Activated CD4-positive, alpha-beta T cell treated with anti-CD3 and anti-CD28 coated beads, Interleukin-2, amount 10 ng/mL, durations not matched to agents 7 days and 5 days (primary cell): ENCODE data around the gene MUS81. TPM values are rescaled to one million over a fixed set of nuclear protein-coding genes. Genes with fewer than 3 reads are reported as not detected.

ENCODE experiments used
- CTCF ChIA-PET: fragments of 350-600 bp; sonication (Branson Sonifier 250); formaldehyde crosslinking; loops from one replicate; lab custom pipeline; 2021; ENCODE audit warnings: antibody characterized with exemption; lab: Charles Lee
- POLR2A ChIA-PET: fragments of 350-600 bp; sonication (Branson Sonifier 250); formaldehyde crosslinking; loops from one replicate; lab custom pipeline; 2021; ENCODE audit warnings: antibody characterized with exemption; lab: Charles Lee
- DNase-seq: peaks from one replicate; pipeline ENCODE4 v3.0.0-alpha.2; 2020
- H3K27ac Mint-ChIP-seq: one replicate; pipeline ENCODE4 v1.8.0; 2021; ENCODE audit warnings: mild to moderate bottlenecking, moderate library complexity, mixed read lengths
- H3K27me3 Mint-ChIP-seq: one replicate; pipeline ENCODE4 v1.8.0; 2021; ENCODE audit warnings: mixed read lengths
- H3K36me3 Mint-ChIP-seq: one replicate; pipeline ENCODE4 v1.8.0; 2021; ENCODE audit warnings: low read depth, mixed read lengths
- H3K4me1 Mint-ChIP-seq: one replicate; pipeline ENCODE4 v1.8.0; 2021; ENCODE audit warnings: mixed read lengths
- H3K4me3 Mint-ChIP-seq: one replicate; pipeline ENCODE4 v1.8.0; 2021; ENCODE audit warnings: mild to moderate bottlenecking, moderate library complexity, mixed read lengths
- H3K9me3 Mint-ChIP-seq: one replicate; pipeline ENCODE4 v1.8.0; 2021; ENCODE audit warnings: mixed read lengths
- total RNA-seq, 2 experiments: library from RNA; stranded (reverse); gene quantifications; one replicate each; pipeline ENCODE4 v1.2.3, GENCODE V29; 2021

Gene MUS81
- total RNA-seq, 2 experiments from 2014 or later = 96.6 to 108 TPM

DNA sequence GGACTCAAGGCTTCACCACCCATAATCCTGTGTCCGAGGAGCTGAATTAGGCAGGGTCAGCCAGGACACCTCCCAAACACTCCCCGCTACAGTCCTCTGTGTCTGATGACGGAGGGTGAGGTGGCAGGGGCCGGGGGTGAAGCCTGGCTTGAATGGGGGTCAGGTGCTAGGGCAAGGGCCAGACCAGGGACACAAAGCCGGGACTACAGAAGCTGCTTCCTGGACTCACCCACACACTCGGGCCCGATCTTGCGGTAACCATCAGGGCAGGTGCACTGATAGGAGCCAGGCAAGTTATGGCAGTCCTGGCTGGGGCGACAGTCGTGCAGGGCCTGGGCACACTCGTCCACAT is 10.1 kb downstream of the MUS81 start:
- Mint-ChIP-seq H3K9me3 (no peaks in the 10 kb centered on the region), H3K36me3 (peaks cover 11% of the 10 kb centered on the region), H3K4me1 (peaks cover 36% of the 10 kb centered on the region), H3K4me3 (no peak overlapping the region), H3K27ac (peak overlapping the region; percentile 38), H3K27me3 (no peaks in the 10 kb centered on the region)
- ChIA-PET CTCF (interaction anchor here (0.6 to 25.8 kb wide), 6 partner anchors 10 to 159 kb away, joined by 3 to 590 read pairs (median 6); partner anchors contain the start of genes CCDC85B, CFL1, CTSW and FIBP), POLR2A (no interaction called here)
- DNase-seq = no peak

DNA sequence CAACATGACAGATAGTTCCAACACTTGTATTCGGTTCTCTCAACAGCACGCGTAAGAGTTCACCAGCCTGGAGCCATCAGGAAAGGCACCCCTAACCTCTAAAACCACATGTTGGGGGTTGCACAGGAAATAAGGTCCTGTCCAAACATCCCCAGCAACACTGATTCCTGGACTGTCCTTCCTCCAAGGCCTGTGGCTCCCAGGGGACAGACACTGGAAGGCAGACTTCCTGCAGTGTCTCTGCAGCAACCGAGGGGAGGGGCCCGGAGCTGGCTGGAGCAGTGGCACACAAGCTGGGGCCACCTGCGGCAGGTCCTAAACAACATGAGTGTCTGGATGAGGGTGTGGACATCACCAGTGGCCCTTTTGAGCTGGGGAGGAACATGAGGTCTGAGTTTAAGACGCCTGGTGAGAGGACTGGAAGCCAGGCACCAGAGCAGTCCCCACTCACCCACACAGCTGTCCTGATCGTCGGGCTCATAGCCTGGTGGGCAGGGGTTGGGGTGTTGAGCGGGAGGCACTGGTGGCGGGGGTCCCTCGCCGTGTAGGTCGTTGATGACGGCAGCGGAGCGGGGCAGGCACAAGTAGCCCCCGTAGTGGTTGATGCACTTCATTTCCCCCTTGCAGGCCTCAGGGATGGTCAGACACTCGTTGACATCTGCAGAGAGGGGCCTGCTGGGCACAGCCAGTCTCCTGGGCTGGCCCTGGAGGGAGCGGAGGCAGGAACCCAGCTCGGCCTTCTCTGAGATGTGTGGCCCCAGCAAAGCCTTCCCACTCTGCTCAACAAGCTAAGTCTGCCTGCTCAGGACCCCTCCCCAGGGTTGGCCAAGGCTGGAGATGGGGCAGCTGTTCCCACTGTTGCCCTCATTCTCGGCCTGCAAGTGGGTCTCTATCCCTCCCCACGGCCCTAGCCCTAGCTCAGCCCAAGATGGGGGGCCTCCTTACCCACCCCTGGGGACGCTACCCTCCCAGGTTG is 10.8 kb downstream of the MUS81 start:
- DNase-seq = no peak
- H3K36me3 Mint-ChIP-seq = peaks cover 8% of the 10 kb centered on the region
- POLR2A ChIA-PET = interaction anchor here (1.1 kb wide), 1 partner anchor 20 kb away, joined by 3 read pairs; the partner anchor contains the start of gene CCDC85B
- peaks cover 36% of the 10 kb centered on the region for H3K4me1 Mint-ChIP-seq
- peak overlapping the region; percentile 38 for H3K27ac Mint-ChIP-seq
- CTCF ChIA-PET = interaction anchor here (0.8 to 25.8 kb wide), 9 partner anchors 11 to 198 kb away, joined by 3 to 590 read pairs (median 4); partner anchors contain the start of genes CCDC85B, CFL1, CTSW and FIBP
- no peaks in the 10 kb centered on the region for H3K9me3 Mint-ChIP-seq
- H3K27me3 Mint-ChIP-seq = no peaks in the 10 kb centered on the region
- peak overlapping the region; percentile 13 for H3K4me3 Mint-ChIP-seq

DNA sequence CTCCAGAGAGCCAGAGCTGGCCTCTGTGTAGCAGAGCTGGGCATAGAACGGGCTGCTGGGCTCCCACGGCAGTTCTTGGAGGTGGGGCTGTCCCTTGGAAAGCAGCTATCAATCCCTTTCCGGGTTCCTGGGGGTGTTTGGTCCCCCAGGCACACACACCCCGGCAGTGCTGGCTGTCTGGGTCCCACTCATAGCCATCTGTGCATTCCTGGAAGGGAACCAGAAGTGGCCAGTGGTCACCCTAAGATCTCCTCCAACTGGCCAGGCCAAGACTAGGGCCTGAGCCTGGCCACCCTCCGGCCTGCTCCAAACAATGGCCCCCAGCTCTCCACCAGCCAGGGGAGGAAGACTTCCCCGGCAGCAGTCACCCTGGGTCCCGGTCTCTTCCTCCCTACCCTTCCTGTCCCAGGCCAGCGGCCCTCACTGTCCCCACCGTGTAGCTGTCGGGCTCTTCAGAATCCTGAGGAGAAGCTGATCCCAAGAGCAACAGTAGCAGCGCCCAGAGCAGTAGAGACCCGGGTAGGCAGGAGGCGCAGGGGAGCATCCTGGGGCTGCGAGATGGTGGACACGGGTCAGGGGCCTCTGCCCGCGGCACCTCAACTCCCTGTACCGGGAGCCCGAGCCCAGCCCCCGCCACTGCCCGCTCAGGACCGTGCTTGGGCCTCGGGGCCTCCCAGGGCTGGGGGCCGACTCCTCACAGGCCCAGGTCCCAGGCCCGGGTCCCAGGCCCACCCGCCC is 11.7 kb downstream of the MUS81 start:
- H3K9me3 Mint-ChIP-seq = no peaks in the 10 kb centered on the region
- ChIA-PET CTCF (interaction anchor here (0.8 to 25.8 kb wide), 6 partner anchors 12 to 197 kb away, joined by 3 to 590 read pairs (median 5); partner anchors contain the start of genes CCDC85B, CFL1, CTSW and FIBP), POLR2A (interaction anchor here (1.1 kb wide), 1 partner anchor 19 kb away, joined by 3 read pairs; the partner anchor contains the start of gene CCDC85B)
- H3K27ac Mint-ChIP-seq = peak overlapping the region; percentile 31
- no peak for DNase-seq
- peak overlapping the region; percentile 32 for H3K4me3 Mint-ChIP-seq
- H3K36me3 Mint-ChIP-seq = peaks cover 7% of the 10 kb centered on the region
- peaks cover 36% of the 10 kb centered on the region for H3K4me1 Mint-ChIP-seq
- H3K27me3 Mint-ChIP-seq = no peaks in the 10 kb centered on the region

DNA sequence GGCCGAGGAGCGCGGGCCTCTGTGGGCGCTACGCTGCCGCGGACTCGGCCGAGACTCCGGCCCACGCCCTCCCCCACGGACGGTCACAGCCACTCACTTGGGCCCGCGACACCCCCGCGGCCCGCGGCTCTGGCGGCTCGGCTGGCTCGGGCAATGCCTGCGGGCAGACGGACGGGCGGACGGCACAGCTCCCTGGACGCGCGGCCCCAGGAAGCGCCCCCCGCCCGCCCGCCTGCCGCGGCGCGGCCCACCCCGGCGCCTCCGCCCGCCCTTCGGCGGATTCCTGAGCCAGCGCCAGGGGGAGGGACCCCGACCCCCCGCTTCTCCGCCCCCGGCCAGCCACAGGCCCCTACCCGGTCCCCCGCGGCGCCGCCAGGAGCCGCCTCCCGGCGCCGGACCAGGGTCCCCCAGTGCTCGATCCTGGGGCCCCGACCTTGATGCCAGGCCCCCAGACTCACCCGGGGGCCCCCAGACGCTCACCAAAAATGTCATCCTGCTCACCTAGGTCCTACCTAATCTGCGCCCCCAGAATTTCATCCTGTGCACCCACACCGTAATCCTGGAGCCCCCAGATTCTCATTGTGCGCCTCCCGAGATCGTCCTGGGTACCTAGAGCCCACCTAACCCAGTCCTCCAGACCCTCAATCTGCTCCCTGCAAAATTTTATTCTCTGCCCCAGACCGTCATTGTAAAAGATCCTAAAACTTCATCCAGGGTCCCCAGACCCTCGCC is 12.5 kb downstream of the MUS81 start, which contains the start of gene EFEMP2:
Gene EFEMP2 (minus strand): TSS at position 215 of the 732 bp plus-strand sequence. CDS start 446 bp downstream, outside the sequence.
- ChIA-PET CTCF (interaction anchor here (0.6 to 25.8 kb wide), 3 partner anchors 12 to 364 kb away, joined by 4 to 590 read pairs (median 86); partner anchors contain the start of genes CCDC85B, CFL1, CTSW and FIBP), POLR2A (no interaction called here)
- no peaks in the 10 kb centered on the region for H3K27me3 Mint-ChIP-seq
- H3K4me3 Mint-ChIP-seq = peak within 1 kb of the TSS; percentile 81
- peaks cover 36% of the 10 kb centered on the region for H3K4me1 Mint-ChIP-seq
- H3K27ac Mint-ChIP-seq = peak within 1 kb of the TSS; percentile 89
- no peaks in the 10 kb centered on the region for H3K9me3 Mint-ChIP-seq
- no peak for DNase-seq
- H3K36me3 Mint-ChIP-seq = no peaks in the 10 kb centered on the region

DNA sequence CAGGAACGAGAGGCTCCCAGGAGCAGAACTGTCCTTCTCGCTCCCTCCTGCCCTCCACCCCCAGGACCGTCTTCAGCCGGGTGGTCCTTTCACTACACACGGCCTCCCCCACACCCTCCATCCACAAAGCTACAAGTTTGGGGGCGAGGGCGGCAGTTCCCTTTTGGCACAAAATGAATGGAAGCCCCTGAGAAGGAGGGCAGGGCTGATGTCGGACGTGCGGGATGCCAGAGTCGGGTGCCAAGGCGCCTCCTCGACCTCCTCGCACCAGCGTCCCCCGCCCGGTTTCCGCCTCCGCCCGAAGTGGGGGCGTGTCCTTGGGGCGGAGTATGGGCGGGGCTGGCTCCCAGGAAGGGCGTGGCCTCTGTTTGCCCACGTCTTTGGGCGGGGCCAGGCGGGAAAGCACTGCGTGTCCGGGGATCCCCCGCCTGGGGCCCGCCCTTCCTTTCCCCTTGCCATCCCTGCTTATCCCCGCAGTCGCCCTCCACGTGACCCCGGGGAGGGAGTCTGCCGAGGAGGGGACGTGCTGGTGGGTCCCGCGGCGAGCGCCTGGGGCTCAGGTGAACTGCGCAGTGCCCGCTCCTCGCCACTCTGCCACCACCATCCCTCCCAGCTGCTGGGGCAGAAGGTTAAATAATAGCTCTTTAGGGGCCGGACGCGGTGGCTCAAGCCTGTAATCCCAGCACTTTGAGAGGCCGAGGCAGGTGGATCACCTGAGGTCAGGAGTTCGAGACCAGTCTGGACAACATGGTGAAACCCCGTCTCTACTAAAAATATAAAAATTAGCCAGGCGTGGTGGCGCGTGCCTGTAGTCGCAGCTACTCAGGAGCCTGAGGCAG is 13.3 kb downstream of the MUS81 start:
- H3K36me3 Mint-ChIP-seq = no peaks in the 10 kb centered on the region
- DNase-seq = peak; percentile 95
- peaks cover 40% of the 10 kb centered on the region for H3K4me1 Mint-ChIP-seq
- H3K4me3 Mint-ChIP-seq = peak overlapping the region; percentile 81
- no peaks in the 10 kb centered on the region for H3K27me3 Mint-ChIP-seq
- POLR2A ChIA-PET = no interaction called here
- H3K27ac Mint-ChIP-seq = peak overlapping the region; percentile 89
- no peaks in the 10 kb centered on the region for H3K9me3 Mint-ChIP-seq
- CTCF ChIA-PET = interaction anchor here (0.6 to 25.8 kb wide), 8 partner anchors 8 to 365 kb away, joined by 3 to 590 read pairs (median 4); partner anchors contain the start of genes CCDC85B, CTSW, FIBP and KAT5

DNA sequence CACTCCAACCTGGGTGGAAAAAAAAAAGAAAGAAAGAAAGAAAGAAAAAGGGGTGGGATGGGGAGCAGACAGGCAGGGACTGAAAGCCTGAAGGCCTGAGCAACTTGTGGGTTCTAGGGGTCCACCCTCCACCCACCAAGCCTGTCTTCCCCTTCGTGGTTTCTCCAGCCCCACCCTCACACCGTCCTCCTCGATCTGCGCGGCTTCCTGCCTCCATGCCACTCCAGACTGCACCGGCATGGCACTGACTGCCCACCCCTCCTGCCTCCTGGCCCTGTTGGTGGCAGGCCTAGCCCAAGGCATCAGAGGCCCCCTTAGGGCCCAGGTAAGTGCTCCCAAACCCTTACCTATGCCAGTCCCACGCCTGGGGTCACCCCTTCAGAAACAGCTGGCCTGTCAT is 19.4 kb downstream of the MUS81 start, which contains the start of gene CTSW:
Gene CTSW (plus strand): TSS at position 221 of the 400 bp plus-strand sequence. CDS start 18 bp downstream, at position 239.
- peak within 1 kb of the TSS; percentile 85 for H3K27ac Mint-ChIP-seq
- H3K4me3 Mint-ChIP-seq = peak within 1 kb of the TSS; percentile 54
- H3K9me3 Mint-ChIP-seq = no peaks in the 10 kb centered on the region
- peaks cover 11% of the 10 kb centered on the region for H3K36me3 Mint-ChIP-seq
- POLR2A ChIA-PET = interaction anchor here (1.2 kb wide), 1 partner anchor 105 kb away, joined by 3 read pairs; no protein-coding TSS in a partner anchor
- CTCF ChIA-PET = interaction anchor here (0.6 to 25.8 kb wide), 4 partner anchors 8 to 84 kb away, joined by 3 to 590 read pairs (median 296); partner anchors contain the start of genes CCDC85B, CFL1, CTSW and EFEMP2
- H3K4me1 Mint-ChIP-seq = peaks cover 42% of the 10 kb centered on the region
- DNase-seq = peak; percentile 33
- H3K27me3 Mint-ChIP-seq = no peaks in the 10 kb centered on the region

DNA sequence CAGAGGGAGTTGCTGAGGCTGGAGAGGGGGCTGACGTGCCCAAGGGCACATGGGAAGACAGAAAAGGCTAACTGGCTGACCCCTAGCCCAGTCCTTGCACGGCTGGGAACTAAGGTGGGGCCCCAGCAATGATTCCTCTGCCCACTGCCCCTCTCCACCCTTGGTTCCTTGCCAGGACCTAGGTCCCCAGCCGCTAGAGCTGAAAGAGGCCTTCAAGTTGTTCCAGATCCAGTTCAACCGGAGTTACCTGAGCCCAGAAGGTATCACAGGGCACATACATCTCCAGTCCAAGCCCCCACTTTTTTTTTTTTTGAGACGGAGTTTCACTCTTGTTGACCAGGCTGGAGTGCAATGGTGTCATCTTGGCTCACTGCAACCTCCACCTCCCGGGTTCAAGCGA is 19.8 kb downstream of the MUS81 start:
- Mint-ChIP-seq H3K27me3 (no peaks in the 10 kb centered on the region), H3K27ac (peak overlapping the region; percentile 85), H3K4me1 (peaks cover 46% of the 10 kb centered on the region), H3K36me3 (peaks cover 14% of the 10 kb centered on the region), H3K4me3 (peak overlapping the region; percentile 54), H3K9me3 (no peaks in the 10 kb centered on the region)
- CTCF ChIA-PET = interaction anchor here (0.6 to 25.8 kb wide), 3 partner anchors 8 to 31 kb away, joined by 3 to 590 read pairs (median 590); partner anchors contain the start of genes CCDC85B, CFL1, CTSW and EFEMP2
- POLR2A ChIA-PET = interaction anchor here (1.2 kb wide), 1 partner anchor 105 kb away, joined by 3 read pairs; no protein-coding TSS in a partner anchor
- DNase-seq = no peak

DNA sequence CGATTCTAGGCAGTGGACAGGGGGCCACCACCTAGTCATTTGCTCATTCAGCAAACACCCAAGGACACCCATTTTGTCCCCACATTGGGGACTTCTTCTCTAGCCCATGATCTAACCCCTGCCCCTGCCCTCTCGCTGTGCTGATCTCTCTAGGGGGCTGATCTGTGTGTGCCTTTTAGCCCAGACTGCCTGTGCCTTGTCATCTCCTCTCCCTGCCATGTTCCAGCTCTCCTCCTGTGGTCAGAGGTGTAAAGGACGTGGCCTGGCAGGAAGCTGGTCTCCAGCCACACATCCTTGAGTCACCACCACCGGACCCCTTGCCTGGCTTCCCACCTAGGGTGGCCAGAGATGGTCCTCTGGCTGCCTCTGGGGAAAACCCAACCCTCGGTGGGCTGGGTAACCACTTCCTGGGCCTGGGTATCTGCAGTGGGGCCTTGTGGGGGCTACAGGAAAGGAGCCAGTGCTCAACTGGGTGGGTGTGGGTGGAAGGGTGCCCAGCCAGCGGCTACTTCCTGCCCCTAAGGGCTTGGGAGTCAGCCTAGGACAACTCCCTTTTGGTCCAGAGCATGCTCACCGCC is 20.7 kb downstream of the MUS81 start:
- no peak for DNase-seq
- Mint-ChIP-seq H3K4me3 (no peak overlapping the region), H3K27me3 (no peaks in the 10 kb centered on the region), H3K9me3 (no peaks in the 10 kb centered on the region), H3K4me1 (peaks cover 53% of the 10 kb centered on the region), H3K27ac (peak overlapping the region; percentile 71), H3K36me3 (peaks cover 22% of the 10 kb centered on the region)
- ChIA-PET POLR2A (no interaction called here), CTCF (interaction anchor here (0.6 to 25.8 kb wide), 5 partner anchors 7 to 173 kb away, joined by 3 to 590 read pairs (median 7); partner anchors contain the start of genes CCDC85B, CFL1, CTSW and EFEMP2)

DNA sequence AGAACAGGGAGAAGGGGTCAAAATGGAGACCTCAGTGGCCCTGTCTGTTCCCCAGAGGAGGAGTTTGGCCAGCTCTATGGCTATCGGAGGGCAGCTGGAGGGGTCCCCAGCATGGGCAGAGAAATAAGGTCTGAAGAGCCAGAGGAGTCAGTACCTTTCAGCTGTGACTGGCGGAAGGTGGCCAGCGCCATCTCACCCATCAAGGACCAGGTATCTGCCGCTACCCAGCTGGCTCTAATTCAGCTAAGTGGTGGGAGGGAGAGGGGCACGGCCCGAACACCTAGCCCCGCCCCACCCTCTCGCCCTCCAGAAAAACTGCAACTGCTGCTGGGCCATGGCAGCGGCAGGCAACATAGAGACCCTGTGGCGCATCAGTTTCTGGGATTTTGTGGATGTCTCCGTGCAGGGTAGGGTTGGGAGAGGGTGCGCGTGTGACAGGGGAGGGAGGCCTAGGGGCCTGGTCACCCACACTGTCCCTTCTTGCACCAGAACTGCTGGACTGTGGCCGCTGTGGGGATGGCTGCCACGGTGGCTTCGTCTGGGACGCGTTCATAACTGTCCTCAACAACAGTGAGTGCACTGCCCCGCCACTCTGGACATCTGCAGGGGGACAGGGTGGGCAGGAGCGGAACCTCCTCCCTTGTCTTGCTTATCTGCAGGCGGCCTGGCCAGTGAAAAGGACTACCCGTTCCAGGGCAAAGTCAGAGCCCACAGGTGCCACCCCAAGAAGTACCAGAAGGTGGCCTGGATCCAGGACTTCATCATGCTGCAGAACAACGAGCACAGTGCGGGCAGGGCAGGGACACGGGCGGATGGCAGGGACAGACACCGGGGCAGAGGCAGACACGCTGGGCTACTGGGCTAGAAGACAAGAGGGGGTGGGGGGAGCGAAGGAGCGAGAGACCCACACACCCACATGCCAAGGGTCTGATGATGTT is 22.2 kb downstream of the MUS81 start:
- CTCF ChIA-PET = interaction anchor here (0.9 to 25.8 kb wide), 5 partner anchors 5 to 103 kb away, joined by 3 to 590 read pairs (median 7); partner anchors contain the start of genes CCDC85B, CFL1, CTSW and EFEMP2
- Mint-ChIP-seq H3K27me3 (no peaks in the 10 kb centered on the region), H3K9me3 (no peaks in the 10 kb centered on the region), H3K4me3 (no peak overlapping the region), H3K36me3 (peaks cover 30% of the 10 kb centered on the region), H3K27ac (peak overlapping the region; percentile 72), H3K4me1 (peaks cover 65% of the 10 kb centered on the region)
- POLR2A ChIA-PET = no interaction called here
- no peak for DNase-seq
